CD4-positive, alpha-beta T cell (primary cell): ENCODE results near the gene SLC35F1. TPM values are rescaled to one million over a fixed set of nuclear protein-coding genes. Genes with fewer than 3 reads are reported as not detected.

ENCODE experiments used
- ATAC-seq: fragments of 200-7000 bp; cut with Tn5 transposase; one replicate; pipeline ENCODE4 v1.10.0; 2022; ENCODE audit warnings: mild to moderate bottlenecking; ENCODE audit not compliant: poor library complexity
- CTCF ChIA-PET: fragments of 350-600 bp; sonication (Branson Sonifier 250); formaldehyde crosslinking; loops from one replicate; lab custom pipeline; 2021; ENCODE audit warnings: antibody characterized with exemption, inconsistent platforms; lab: Charles Lee
- POLR2A ChIA-PET: fragments of 350-600 bp; sonication (Branson Sonifier 250); formaldehyde crosslinking; loops from one replicate; lab custom pipeline; 2021; ENCODE audit warnings: antibody characterized with exemption, inconsistent platforms; lab: Charles Lee
- DNase-seq, 14 experiments: peaks; one replicate each; pipeline ENCODE4 v3.0.0-alpha.2; 2013 to 2020; ENCODE audit warnings: mixed read lengths in 2 of 14
- H3K27ac ChIP-seq, 2 donors: one replicate each; pipeline versions ENCODE4 v1.5.1 to v1.7.0; 2013; ENCODE audit warnings: low read length in 2 of 2, low read depth in 1 of 2, mild to moderate bottlenecking in 1 of 2
- H3K27me3 ChIP-seq, 2 experiments: 1 replicate in 1 of 2; 2 replicates in 1 of 2; pipeline versions ENCODE4 v1.6.1 to v1.7.0; 2013; ENCODE audit warnings: low read length in 2 of 2, control low read depth in 1 of 2, mild to moderate bottlenecking in 1 of 2, moderate library complexity in 1 of 2; ENCODE audit not compliant: insufficient read depth in 2 of 2, control insufficient read depth in 1 of 2
- H3K36me3 ChIP-seq: one replicate; pipeline ENCODE4 v1.6.1; 2013; ENCODE audit warnings: low read length, control low read depth; ENCODE audit not compliant: insufficient read depth
- H3K4me1 ChIP-seq: one replicate; pipeline ENCODE4 v1.6.1; 2013; ENCODE audit warnings: low read length, control low read depth; ENCODE audit not compliant: insufficient read depth
- H3K4me3 ChIP-seq: one replicate; pipeline ENCODE4 v1.5.1; 2013; ENCODE audit warnings: mild to moderate bottlenecking, low read length, moderate library complexity
- H3K9me3 ChIP-seq, 2 experiments: 1 replicate in 1 of 2; 2 replicates in 1 of 2; pipeline versions ENCODE4 v1.6.1 to v1.7.0; 2013; ENCODE audit warnings: low read length in 2 of 2, mild to moderate bottlenecking in 2 of 2, control low read depth in 1 of 2, moderate library complexity in 1 of 2; ENCODE audit not compliant: control insufficient read depth in 1 of 2, insufficient read depth in 1 of 2
- H3K27ac Mint-ChIP-seq: one replicate; pipeline ENCODE4 v1.8.0; 2020; ENCODE audit warnings: mixed read lengths
- H3K27me3 Mint-ChIP-seq: one replicate; pipeline ENCODE4 v1.8.0; 2021; ENCODE audit warnings: mixed read lengths
- H3K36me3 Mint-ChIP-seq: one replicate; pipeline ENCODE4 v1.8.0; 2021; ENCODE audit warnings: low read depth, mixed read lengths
- H3K4me1 Mint-ChIP-seq: one replicate; pipeline ENCODE4 v1.8.0; 2021; ENCODE audit warnings: low read depth, mixed read lengths
- H3K4me3 Mint-ChIP-seq: one replicate; pipeline ENCODE4 v1.8.0; 2020; ENCODE audit warnings: mild to moderate bottlenecking, mixed read lengths
- H3K9me3 Mint-ChIP-seq: one replicate; pipeline ENCODE4 v1.8.0; 2020; ENCODE audit warnings: mixed read lengths
- intact Hi-C, 2 experiments: fragments of 100-400 bp; cut with DNase I in 1 of 2; cut with micrococcal nuclease in 1 of 2; formaldehyde crosslinking; loops; one replicate each; pipeline versions ENCODE4 v1.15.1 to v1.9.0; 2023 to 2025; cut with DNase I, micrococcal nuclease
- total RNA-seq, 174 experiments: library from RNA in 2 of 174; stranded (reverse) in 2 of 174; gene quantifications; one replicate each; pipeline ENCODE4 v1.2.3 and lab custom pipeline; 2021 to 2026
- TF ChIP-seq, protein P1 (sequence below): fragments of 200-600 bp; IDR thresholded peaks from one replicate; pipeline ENCODE4 v1.8.0; 2022; ENCODE audit warnings: antibody characterized with exemption, mild to moderate bottlenecking

SLC35F1 gene
- total RNA-seq, 2 experiments from 2014 or later = not detected

- Histone ChIP-seq H3K27ac (no peak overlapping the region), H3K4me1 (no peaks in the 10 kb centered on the region), H3K9me3 (no peaks in the 10 kb centered on the region), H3K36me3 (no peaks in the 10 kb centered on the region), H3K4me3 (no peak overlapping the region), H3K27me3 (peaks cover 3 to 5% of the 10 kb centered on the region in 2 experiments)
- H3K36me3 Mint-ChIP-seq = no peaks in the 10 kb centered on the region
- ATAC-seq (no peak), DNase-seq (no peak)
- no peaks in the 10 kb centered on the region for H3K4me1 Mint-ChIP-seq
- ChIA-PET CTCF (no interaction called here), POLR2A (no interaction called here)
- TF ChIP-seq, protein P1, sequence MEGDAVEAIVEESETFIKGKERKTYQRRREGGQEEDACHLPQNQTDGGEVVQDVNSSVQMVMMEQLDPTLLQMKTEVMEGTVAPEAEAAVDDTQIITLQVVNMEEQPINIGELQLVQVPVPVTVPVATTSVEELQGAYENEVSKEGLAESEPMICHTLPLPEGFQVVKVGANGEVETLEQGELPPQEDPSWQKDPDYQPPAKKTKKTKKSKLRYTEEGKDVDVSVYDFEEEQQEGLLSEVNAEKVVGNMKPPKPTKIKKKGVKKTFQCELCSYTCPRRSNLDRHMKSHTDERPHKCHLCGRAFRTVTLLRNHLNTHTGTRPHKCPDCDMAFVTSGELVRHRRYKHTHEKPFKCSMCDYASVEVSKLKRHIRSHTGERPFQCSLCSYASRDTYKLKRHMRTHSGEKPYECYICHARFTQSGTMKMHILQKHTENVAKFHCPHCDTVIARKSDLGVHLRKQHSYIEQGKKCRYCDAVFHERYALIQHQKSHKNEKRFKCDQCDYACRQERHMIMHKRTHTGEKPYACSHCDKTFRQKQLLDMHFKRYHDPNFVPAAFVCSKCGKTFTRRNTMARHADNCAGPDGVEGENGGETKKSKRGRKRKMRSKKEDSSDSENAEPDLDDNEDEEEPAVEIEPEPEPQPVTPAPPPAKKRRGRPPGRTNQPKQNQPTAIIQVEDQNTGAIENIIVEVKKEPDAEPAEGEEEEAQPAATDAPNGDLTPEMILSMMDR = no peak
- intact Hi-C loops = no loop called here
- no peak overlapping the region for H3K4me3 Mint-ChIP-seq
- no peaks in the 10 kb centered on the region for H3K9me3 Mint-ChIP-seq
- peaks cover 11% of the 10 kb centered on the region for H3K27me3 Mint-ChIP-seq
- H3K27ac Mint-ChIP-seq = no peak overlapping the region
Observed at GRCh38 chr6:118299457-118299856, 392.4 kb downstream of the SLC35F1 start.

DNA sequence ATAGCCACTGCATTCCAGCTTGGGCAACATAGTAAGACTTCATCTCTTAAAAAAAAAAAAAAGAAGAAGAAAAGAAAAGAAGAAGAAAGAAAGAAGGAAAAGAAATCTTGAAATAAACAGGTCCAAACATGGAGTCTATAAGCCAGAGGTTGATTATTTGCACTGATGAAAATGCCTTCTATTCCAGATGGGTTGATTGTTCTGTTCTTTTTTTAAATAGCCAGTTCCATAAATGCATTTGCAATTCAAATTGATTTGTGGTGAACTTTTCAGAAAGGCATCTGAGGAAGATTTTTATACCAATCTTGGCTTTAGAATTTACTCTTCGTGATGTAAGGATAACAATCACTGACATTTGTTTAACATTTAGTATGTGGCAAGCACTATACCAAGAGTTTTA, 397.3 kb downstream of the SLC35F1 start:
- Mint-ChIP-seq H3K9me3 (no peaks in the 10 kb centered on the region), H3K27me3 (no peaks in the 10 kb centered on the region), H3K27ac (no peak overlapping the region), H3K4me3 (no peak overlapping the region), H3K36me3 (no peaks in the 10 kb centered on the region), H3K4me1 (no peaks in the 10 kb centered on the region)
- ATAC-seq = no peak
- TF ChIP-seq, protein P1 = no peak
- H3K27ac ChIP-seq = no peak overlapping the region
- ChIA-PET CTCF (no interaction called here), POLR2A (no interaction called here)
- no peak for DNase-seq
- no peaks in the 10 kb centered on the region for H3K27me3 ChIP-seq
- intact Hi-C loops = no loop called here
- no peaks in the 10 kb centered on the region for H3K4me1 ChIP-seq
- no peaks in the 10 kb centered on the region for H3K9me3 ChIP-seq
- H3K36me3 ChIP-seq = no peaks in the 10 kb centered on the region
- H3K4me3 ChIP-seq = no peak overlapping the region

GRCh38 chr6:118305081-118305480, 398.0 kb downstream of the SLC35F1 start:
- TF ChIP-seq, protein P1 = no peak
- DNase-seq = no peak
- H3K36me3 Mint-ChIP-seq = no peaks in the 10 kb centered on the region
- no peak overlapping the region for H3K4me3 Mint-ChIP-seq
- H3K27ac ChIP-seq = no peak overlapping the region
- no peaks in the 10 kb centered on the region for H3K27me3 Mint-ChIP-seq
- ATAC-seq = no peak
- CTCF ChIA-PET = no interaction called here
- intact Hi-C loops = no loop called here
- no peaks in the 10 kb centered on the region for H3K27me3 ChIP-seq
- no peaks in the 10 kb centered on the region for H3K9me3 Mint-ChIP-seq
- no peaks in the 10 kb centered on the region for H3K4me1 Mint-ChIP-seq
- no peaks in the 10 kb centered on the region for H3K9me3 ChIP-seq
- H3K36me3 ChIP-seq = no peaks in the 10 kb centered on the region
- POLR2A ChIA-PET = no interaction called here
- H3K4me3 ChIP-seq = no peak overlapping the region
- no peak overlapping the region for H3K27ac Mint-ChIP-seq
- H3K4me1 ChIP-seq = no peaks in the 10 kb centered on the region
